H1 (cell line): ENCODE data around the gene UVSSA. TPM values are rescaled to one million over a fixed set of nuclear protein-coding genes. Genes with fewer than 3 reads are reported as not detected.

ENCODE experiments used
- ASH2L ChIP-seq: fragments of 200-600, 300-600 bp; sonication (generic); IDR thresholded peaks from one replicate; pipeline ENCODE4 v1.7.1; 2017; ENCODE audit warnings: low read length
- BACH1 ChIP-seq: IDR thresholded peaks from 2 replicates; pipeline ENCODE4 v1.6.1; 2012; ENCODE audit warnings: low read length, improper control_type of control experiment
- BCL11A ChIP-seq, 2 experiments: IDR thresholded peaks; one replicate each; pipeline ENCODE4 v1.6.1; 2011; ENCODE audit warnings: low read depth in 2 of 2, low read length in 2 of 2, mild to moderate bottlenecking in 2 of 2
- EZH2 ChIP-seq: fragments of 200-600 bp; sonication (generic); IDR thresholded peaks from 2 replicates; pipeline ENCODE4 v1.7.1; 2012; ENCODE audit warnings: low read depth, mild to moderate bottlenecking, moderate library complexity, low read length, inconsistent platforms; ENCODE audit not compliant: severe bottlenecking
- HDAC2 ChIP-seq, 2 experiments: fragments of 300-600 bp in 1 of 2; sonication (generic) in 1 of 2; IDR thresholded peaks; 2 replicates each; pipeline ENCODE4 v1.6.1; 2011 to 2012; ENCODE audit warnings: low read depth in 2 of 2, low read length in 2 of 2, mild to moderate bottlenecking in 2 of 2, moderate library complexity in 2 of 2, borderline replicate concordance in 1 of 2, inconsistent platforms in 1 of 2
- RAD21 ChIP-seq, 2 experiments: IDR thresholded peaks in 1 of 2; conservative IDR thresholded peaks in 1 of 2; 2 replicates each; pipeline ENCODE4 v1.6.1; 2011; ENCODE audit warnings: low read depth in 2 of 2, low read length in 2 of 2, improper control_type of control experiment in 1 of 2, inconsistent platforms in 1 of 2, mild to moderate bottlenecking in 1 of 2, moderate library complexity in 1 of 2
- SIRT6 ChIP-seq: IDR thresholded peaks from one replicate; pipeline ENCODE4 v1.7.1; 2012; ENCODE audit warnings: low read length, inconsistent platforms
- SUZ12 ChIP-seq: fragments of 200-600 bp; sonication (generic); IDR thresholded peaks from 2 replicates; pipeline ENCODE4 v1.6.1; 2012; ENCODE audit warnings: mild to moderate bottlenecking, inconsistent platforms, low read length, moderate library complexity, mixed read lengths
- TEAD4 ChIP-seq: IDR thresholded peaks from 2 replicates; pipeline ENCODE4 v1.6.1; 2012; ENCODE audit warnings: low read depth, low read length, inconsistent platforms, mixed read lengths
- polyA plus RNA-seq, 7 experiments: library from polyadenylated mRNA; depleted of rRNA in 3 of 7; stranded (reverse) in 5 of 7; unstranded in 2 of 7; fragments of >200 nt in 5 of 7; fragments of 200-250 nt in 2 of 7; gene quantifications; 1 replicate in 5 of 7; 2 replicates in 1 of 7; 4 replicates in 1 of 7; pipeline versions ENCODE4 v1.2.1 to v1.2.3, GENCODE V29; 2011 to 2013; ENCODE audit warnings: missing spikeins in 2 of 7, mixed read lengths in 2 of 7
- total RNA-seq: library from RNA; stranded (reverse); fragmentation: NEBNext Ultra II Directional; extraction: Animal tissue kit (Norgen Biotek cat#: 25700); gene quantifications from 2 replicates; pipeline ENCODE4 v1.2.1, GENCODE V29; 2021

UVSSA gene
- total and polyA plus RNA-seq, 2 of the 8 experiments (the other 6 are each of a cell fraction or from before 2014, with no cell fraction given), result 14.5 to 19.4 TPM

- TF ChIP-seq EZH2 (no peak), HDAC2 (IDR thresholded peaks at IDR 0.05; ENCODE audit: borderline replicate concordance in 1 of 2, low read depth in 2 of 2, low read length in 2 of 2) (no peak), BCL11A (IDR thresholded peaks at IDR 0.05; ENCODE audit: low read depth in 2 of 2, low read length in 2 of 2) (no peak), RAD21 (IDR thresholded peaks at IDR 0.05 in 1 of 2, conservative IDR thresholded peaks at IDR 0.05 in 1 of 2; ENCODE audit: low read depth in 2 of 2, low read length in 2 of 2) (no peak), BACH1 (no peak), TEAD4 (no peak), SIRT6 (no peak), ASH2L (no peak), SUZ12 (no peak)
These were observed 36.0 kb upstream of the UVSSA start (continued) for GRCh38 chr4:1310796-1311631.
